Measurements from ENCODE around the gene LAMTOR2.
A peak's percentile ranks its signal among the peaks of the same experiment; 100 is the strongest.
"Not testable (repeated sequence)": the region's sequence is repeated elsewhere in the genome, so short reads cannot be mapped to it uniquely, and the experiment has no call there.

LAMTOR2 gene

GRCh38 chr1:156054500-156055280 is at the start of gene LAMTOR2:
LAMTOR2 (plus strand) TSS chr1:156054782; CDS start chr1:156054890, 108 bp downstream.
- DNase-seq, result peak; percentile 94

GRCh38 chr1:156004843-156005584 is 49.6 kb upstream of the LAMTOR2 start:
- DNase-seq, result no peak

- no peak for DNase-seq
These were observed 47.8 kb upstream of the LAMTOR2 start for GRCh38 chr1:156006666-156007376.

DNA sequence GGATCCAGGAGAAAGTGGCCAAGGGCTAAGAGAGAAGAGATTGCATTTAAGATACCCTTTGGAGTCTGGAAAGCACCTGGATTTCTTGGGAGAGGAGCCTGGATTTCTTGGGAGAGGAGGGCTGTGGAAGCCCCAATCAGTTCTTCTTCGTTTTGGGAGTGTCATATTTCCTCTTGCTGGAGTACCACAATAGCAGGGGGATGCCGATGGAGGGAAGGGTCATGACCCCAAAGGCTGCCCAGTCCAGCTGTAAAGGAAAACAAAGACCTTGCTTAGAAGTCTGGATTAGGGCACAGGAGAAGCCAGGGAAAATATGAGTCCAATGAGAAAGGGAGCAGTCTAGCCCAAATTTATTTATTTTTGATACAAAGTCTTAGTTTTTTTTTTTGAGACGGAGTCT is 45.2 kb upstream of the LAMTOR2 start:
- DNase-seq, result no peak

GRCh38 chr1:156012051-156012817 is 42.3 kb upstream of the LAMTOR2 start:
- no peak for DNase-seq

DNA sequence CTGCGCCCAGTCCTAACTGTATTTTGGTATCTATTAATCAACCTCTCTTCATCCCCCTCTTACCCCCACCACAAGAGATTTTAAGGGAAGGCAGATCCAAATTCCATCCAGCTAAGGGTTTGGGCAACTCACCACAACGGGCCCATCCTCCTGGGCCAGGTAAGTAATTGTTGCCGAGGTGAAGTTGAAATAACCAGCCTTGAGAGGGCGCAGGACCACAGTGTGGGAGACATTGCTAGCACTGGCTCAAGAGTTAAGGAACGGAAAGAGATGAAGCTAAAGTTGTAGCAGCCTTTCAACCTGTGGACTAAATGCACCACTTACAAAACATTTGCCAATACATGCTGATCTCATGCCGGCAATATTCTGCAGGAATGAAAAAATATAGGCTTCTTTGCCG is 39.8 kb upstream of the LAMTOR2 start:
- DNase-seq, result no peak

- DNase-seq, result no peak
These were observed 34.7 kb upstream of the LAMTOR2 start for GRCh38 chr1:156019946-156020292.

DNA sequence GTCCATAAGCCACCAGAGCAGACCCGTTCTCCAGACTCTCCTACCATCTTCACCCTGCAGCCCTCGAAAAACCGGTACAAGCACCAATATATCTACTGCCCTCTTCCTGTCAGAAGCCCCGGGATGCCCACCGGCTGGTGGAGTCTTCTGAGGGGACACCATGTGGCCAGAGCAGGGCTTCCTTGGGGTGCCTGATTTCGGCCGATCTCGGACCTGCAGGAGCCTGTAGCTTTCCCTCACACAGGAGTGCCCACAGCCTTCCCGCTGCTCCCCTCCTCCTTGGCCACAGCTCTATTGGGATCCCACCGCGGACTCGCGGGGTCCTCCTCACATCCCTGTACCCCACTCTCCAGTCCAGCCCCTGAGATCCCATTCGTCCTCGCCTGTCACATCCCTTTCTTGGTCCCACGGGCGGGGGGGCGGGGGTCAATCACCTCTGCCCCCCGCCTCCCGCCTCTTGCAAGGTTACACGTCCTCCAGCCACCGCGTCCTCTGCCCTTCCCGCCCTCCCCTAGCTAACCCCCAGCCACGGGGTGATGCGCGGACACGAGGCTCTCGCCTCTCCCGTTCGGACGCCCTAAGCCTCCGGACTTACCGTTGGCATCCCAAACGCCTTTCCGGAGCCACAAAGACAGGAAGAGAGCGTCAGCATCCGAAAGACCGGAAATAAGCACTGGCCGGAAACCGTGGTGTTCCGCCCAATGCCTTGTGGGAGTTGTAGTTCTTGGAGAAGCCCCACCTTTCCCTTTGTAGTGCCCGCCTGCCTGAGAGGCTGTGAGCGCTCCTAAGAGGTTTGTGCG is 34.1 kb upstream of the LAMTOR2 start, which contains the start of gene SSR2:
Gene SSR2 (minus strand): TSS at position 659 of the 800 bp plus-strand sequence. CDS start 784 bp downstream, outside the sequence.
- DNase-seq, result peak; percentile 88 to 90

DNA sequence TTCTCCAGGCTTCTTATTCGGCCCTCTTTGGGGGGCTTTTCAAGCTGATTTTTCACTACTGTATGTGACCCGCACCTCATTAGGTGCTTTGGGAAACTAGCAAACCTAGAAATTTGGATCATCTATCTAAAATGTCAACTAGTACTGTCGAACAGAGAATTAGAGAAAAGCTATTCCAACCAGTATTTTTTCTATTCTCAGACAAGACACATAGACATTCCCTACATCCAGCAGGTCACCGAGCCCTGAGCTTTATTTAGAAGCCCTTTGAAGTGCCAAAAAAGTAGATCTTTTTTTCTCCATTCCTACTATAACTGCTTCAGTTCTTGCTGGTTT is 33.5 kb upstream of the LAMTOR2 start:
- DNase-seq, result no peak

GRCh38 chr1:156021954-156022353 is 32.6 kb upstream of the LAMTOR2 start:
- no peak for DNase-seq

- DNase-seq, result no peak
These were observed 29.8 kb upstream of the LAMTOR2 start for GRCh38 chr1:156024801-156025200.

GRCh38 chr1:156025876-156026275 is 28.7 kb upstream of the LAMTOR2 start:
- peak; percentile 47 to 60 for DNase-seq

- DNase-seq, result no peak
These were observed 28.0 kb upstream of the LAMTOR2 start for GRCh38 chr1:156026588-156026987.

DNA sequence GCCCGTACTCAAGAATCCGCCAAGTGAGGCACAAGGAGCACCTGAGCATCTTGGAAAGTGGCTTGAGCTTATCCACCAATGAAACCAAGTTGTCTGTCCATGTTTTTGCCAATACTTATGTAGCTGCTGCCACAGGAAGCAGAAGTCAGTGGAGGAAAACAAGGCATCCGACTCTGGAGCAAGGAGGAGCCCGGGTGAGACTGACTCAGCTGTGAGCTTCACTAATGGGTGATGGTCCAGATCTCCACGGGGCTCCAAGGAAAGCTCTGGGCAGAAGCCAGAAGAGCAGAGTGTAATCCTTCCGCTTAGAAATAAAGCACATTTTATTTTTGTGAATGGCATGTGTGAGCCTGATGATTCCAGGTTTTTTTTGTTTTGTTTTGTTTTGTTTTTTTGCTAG is 21.6 kb upstream of the LAMTOR2 start:
- no peak for DNase-seq

DNA sequence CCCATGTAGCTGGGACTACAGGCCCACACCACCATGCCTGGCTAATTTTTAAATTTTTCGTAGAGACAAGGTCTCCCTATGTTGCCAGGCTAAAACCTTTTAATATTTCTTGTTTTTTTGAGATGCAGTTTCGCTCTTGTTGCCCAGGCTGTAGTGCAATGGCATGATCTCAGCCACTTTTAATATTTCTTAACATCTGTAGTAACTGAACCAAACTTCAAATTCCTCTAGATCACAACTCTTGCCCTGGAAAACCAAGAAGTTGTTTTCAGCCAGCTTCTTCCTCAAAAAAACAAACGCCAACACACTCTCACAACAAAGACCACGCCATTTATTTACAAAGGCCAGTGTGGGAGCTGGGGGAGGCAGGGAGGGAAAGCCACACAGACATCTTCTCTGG is 19.6 kb upstream of the LAMTOR2 start:
- not testable (repeated sequence) for DNase-seq

- no peak for DNase-seq
These were observed 11.8 kb upstream of the LAMTOR2 start for GRCh38 chr1:156042828-156043227.

DNA sequence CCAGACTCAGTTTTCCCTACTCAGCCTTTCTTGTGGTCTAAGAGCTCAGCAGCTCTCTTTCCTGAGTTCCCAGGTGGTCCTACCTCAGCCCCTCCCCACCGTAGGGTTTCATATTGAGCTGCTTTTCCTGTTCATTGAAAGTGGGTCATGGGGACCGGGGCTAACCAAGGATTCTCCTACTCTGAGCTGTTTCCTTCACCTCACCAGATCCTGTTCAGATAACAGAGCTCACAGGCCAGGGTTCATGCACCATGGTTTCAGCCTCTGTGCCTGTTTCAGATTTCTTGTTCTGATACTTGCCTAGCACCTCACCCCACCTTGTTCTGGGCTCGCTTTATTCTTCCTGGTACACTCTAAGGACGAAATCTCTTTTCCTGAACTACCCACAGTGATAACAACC is 9.5 kb upstream of the LAMTOR2 start:
- no peak for DNase-seq

GRCh38 chr1:156048663-156049258 is 5.8 kb upstream of the LAMTOR2 start:
- DNase-seq, result no peak

DNA sequence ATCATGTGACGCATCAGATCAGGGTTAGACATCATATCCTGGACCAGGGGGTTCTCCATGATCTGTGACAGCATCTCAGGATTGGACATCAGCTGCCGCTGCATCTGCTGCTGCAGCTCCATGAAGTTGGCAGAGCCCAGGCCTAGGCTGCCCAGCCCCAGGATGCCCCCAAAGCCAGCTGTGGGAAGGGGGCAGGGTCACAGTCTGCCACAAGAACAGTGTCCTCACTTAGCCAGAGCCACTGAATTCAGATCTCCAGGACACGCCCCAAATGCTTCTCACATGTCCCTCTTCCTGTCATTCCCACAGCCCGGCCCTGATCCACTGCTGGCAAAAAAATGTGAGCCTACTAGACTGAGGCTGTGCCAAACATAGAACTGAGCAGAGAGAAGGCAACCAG is 4.2 kb upstream of the LAMTOR2 start:
- DNase-seq, result no peak

GRCh38 chr1:156051011-156051725 is 3.4 kb upstream of the LAMTOR2 start:
- no peak for DNase-seq

Data from AML-193 (cell line).